SK-N-SH treated with all-trans-retinoic acid at 6 μM for 48 hours (cell line): ENCODE data around the gene CSKMT.

ENCODE experiments used
- BACH2 ChIP-seq: fragments of 250-450 bp; sonication (Bioruptor Pico); IDR thresholded peaks from 2 replicates; pipeline ENCODE4 v1.9.0; 2021; ENCODE audit warnings: mild to moderate bottlenecking, borderline replicate concordance
- CSRNP3 ChIP-seq: fragments of 250-450 bp; sonication (Bioruptor Pico); IDR thresholded peaks from 2 replicates; pipeline ENCODE4 v1.5.1; 2021; ENCODE audit warnings: mild to moderate bottlenecking, moderate library complexity
- OSR1 ChIP-seq: fragments of 250-450 bp; sonication (Bioruptor Pico); IDR thresholded peaks from 2 replicates; pipeline ENCODE4 v1.8.0; 2022; ENCODE audit warnings: moderate library complexity, mild to moderate bottlenecking, inconsistent platforms
- TCF4 ChIP-seq: fragments of 250-450 bp; sonication (Bioruptor Pico); IDR thresholded peaks from 2 replicates; pipeline ENCODE4 v1.8.0; 2021; ENCODE audit warnings: mild to moderate bottlenecking, moderate library complexity, borderline replicate concordance
- ZFP3 ChIP-seq: fragments of 250-450 bp; sonication (Bioruptor Pico); IDR thresholded peaks from 2 replicates; pipeline ENCODE4 v1.5.0; 2020; ENCODE audit warnings: mild to moderate bottlenecking, moderate library complexity
- ZNF70 ChIP-seq: fragments of 450-650 bp; formaldehyde crosslinking; IDR thresholded peaks from 2 replicates; pipeline ENCODE4 v1.5.0; 2020; ENCODE audit warnings: mild to moderate bottlenecking, moderate library complexity

- TF ChIP-seq ZFP3 (CRISPR knock-in tag) (no peak), BACH2 (no peak), CSRNP3 (no peak), OSR1 (CRISPR knock-in tag) (no peak), TCF4 (CRISPR knock-in tag) (no peak), ZNF70 (CRISPR knock-in tag) (no peak)
Measured at GRCh38 chr11:62708793-62709192, 43.7 kb downstream of the CSKMT start.
